RWPE1 (cell line): ENCODE measurements around the gene COMT.

ENCODE experiments used
- CTCF ChIA-PET: fragments of 350-600 bp; sonication (Branson Sonifier 250); formaldehyde crosslinking; extraction: SDS; loops from one replicate; lab custom pipeline; 2021; lab: Yijun Ruan, JAX
- POLR2A ChIA-PET: fragments of 400-600 bp; formaldehyde crosslinking; extraction: SDS; loops from one replicate; lab custom pipeline; 2020; ENCODE audit warnings: antibody characterized with exemption; ENCODE audit not compliant: low non-redundant PET; lab: Yijun Ruan, JAX
- DNase-seq: peaks from one replicate; pipeline ENCODE4 v3.0.0; 2012; ENCODE audit warnings: low spot score
- H3K27ac ChIP-seq: fragments of 450-650 bp; 2 replicates; pipeline ENCODE4 v1.5.1; 2017
- TF ChIP-seq, protein P1 (sequence below): fragments of 450-650 bp; conservative IDR thresholded peaks from 2 replicates; pipeline ENCODE4 v1.5.1; 2017; ENCODE audit warnings: low read depth, mild to moderate bottlenecking

The COMT gene

DNA sequence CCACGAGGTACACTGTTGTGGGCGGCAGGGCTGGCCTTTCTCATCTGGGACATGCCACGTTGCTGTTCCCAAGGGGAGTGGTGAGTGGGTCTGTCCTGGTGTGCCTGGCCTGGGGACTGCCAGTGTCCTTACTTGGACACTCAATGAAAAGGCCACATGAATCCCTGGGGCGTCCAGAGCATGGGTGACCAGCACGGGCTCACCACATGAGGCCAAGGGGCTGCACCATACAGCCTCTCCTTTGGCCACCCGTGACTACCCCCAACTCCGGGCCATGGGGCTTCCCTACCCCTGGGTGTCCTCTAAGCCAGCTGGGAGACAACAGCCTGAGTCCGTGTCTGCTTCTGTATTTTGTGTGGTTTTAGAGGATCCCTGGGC, 20.3 kb downstream of the COMT start:
- ChIA-PET CTCF (no interaction called here), POLR2A (no interaction called here)
- H3K27ac ChIP-seq = peak overlapping the region; percentile 78
- TF ChIP-seq, protein P1, sequence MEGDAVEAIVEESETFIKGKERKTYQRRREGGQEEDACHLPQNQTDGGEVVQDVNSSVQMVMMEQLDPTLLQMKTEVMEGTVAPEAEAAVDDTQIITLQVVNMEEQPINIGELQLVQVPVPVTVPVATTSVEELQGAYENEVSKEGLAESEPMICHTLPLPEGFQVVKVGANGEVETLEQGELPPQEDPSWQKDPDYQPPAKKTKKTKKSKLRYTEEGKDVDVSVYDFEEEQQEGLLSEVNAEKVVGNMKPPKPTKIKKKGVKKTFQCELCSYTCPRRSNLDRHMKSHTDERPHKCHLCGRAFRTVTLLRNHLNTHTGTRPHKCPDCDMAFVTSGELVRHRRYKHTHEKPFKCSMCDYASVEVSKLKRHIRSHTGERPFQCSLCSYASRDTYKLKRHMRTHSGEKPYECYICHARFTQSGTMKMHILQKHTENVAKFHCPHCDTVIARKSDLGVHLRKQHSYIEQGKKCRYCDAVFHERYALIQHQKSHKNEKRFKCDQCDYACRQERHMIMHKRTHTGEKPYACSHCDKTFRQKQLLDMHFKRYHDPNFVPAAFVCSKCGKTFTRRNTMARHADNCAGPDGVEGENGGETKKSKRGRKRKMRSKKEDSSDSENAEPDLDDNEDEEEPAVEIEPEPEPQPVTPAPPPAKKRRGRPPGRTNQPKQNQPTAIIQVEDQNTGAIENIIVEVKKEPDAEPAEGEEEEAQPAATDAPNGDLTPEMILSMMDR = no peak
- no peak for DNase-seq

DNA sequence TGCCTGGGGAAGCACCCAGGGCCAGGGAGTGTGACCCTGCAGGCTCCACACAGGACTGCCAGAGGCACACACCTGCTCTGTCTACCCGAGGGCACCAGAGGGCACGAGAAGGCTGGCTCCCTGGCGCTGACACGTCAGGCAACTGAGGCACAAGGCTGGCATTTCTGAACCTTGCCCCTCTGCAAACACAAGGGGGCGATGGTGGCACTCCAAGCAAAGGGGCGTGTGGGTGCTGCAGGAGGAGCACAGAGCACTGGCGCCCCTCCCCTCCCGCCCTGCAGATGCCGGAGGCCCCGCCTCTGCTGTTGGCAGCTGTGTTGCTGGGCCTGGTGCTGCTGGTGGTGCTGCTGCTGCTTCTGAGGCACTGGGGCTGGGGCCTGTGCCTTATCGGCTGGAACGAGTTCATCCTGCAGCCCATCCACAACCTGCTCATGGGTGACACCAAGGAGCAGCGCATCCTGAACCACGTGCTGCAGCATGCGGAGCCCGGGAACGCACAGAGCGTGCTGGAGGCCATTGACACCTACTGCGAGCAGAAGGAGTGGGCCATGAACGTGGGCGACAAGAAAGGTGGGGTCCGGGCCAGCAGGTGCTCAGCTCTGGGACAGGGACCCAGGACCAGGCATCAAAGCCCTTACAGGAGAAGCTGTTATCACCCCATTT, 20.8 kb downstream of the COMT start:
- H3K27ac ChIP-seq = peak overlapping the region; percentile 78
- TF ChIP-seq, protein P1 = peak; percentile 62
- ChIA-PET POLR2A (no interaction called here), CTCF (interaction anchor here (0.6 kb wide), 1 partner anchor 8 kb away, joined by 3 read pairs; no protein-coding TSS in a partner anchor)
- peak; percentile 71 for DNase-seq

DNA sequence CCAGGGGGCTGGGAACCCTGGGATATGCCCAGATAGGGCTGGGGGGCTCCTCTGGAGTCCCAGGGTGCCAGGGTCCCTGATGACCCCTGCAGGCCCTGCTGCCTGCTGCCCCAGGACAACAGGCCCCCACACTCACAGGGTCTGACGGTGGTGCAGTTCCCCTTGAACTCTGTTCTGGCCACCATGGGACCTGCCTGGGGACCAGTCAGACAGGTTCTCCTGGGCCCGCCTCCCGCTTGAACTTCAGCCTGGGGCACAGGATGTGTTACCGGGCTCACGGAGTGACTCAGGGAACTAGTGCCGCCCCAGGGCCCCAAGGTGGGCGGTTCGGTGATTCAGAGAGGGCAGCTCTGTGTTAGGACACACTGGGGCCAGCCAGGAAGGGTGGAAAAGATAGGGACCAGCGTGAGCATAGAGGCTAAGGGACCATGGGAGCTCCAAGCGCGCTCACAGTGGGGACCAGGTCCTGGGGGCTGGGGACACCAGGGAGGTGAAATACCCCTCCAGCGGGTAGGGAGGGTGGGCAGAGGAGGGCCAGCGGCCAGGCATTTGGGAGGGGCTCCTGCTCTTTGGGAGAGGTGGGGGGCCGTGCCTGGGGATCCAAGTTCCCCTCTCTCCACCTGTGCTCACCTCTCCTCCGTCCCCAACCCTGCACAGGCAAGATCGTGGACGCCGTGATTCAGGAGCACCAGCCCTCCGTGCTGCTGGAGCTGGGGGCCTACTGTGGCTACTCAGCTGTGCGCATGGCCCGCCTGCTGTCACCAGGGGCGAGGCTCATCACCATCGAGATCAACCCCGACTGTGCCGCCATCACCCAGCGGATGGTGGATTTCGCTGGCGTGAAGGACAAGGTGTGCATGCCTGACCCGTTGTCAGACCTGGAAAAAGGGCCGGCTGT, 21.6 kb downstream of the COMT start:
- CTCF ChIA-PET = interaction anchor here (0.6 kb wide), 1 partner anchor 9 kb away, joined by 3 read pairs; no protein-coding TSS in a partner anchor
- peak overlapping the region; percentile 78 for H3K27ac ChIP-seq
- POLR2A ChIA-PET = no interaction called here
- peak; percentile 90 for DNase-seq
- TF ChIP-seq, protein P1 = no peak

DNA sequence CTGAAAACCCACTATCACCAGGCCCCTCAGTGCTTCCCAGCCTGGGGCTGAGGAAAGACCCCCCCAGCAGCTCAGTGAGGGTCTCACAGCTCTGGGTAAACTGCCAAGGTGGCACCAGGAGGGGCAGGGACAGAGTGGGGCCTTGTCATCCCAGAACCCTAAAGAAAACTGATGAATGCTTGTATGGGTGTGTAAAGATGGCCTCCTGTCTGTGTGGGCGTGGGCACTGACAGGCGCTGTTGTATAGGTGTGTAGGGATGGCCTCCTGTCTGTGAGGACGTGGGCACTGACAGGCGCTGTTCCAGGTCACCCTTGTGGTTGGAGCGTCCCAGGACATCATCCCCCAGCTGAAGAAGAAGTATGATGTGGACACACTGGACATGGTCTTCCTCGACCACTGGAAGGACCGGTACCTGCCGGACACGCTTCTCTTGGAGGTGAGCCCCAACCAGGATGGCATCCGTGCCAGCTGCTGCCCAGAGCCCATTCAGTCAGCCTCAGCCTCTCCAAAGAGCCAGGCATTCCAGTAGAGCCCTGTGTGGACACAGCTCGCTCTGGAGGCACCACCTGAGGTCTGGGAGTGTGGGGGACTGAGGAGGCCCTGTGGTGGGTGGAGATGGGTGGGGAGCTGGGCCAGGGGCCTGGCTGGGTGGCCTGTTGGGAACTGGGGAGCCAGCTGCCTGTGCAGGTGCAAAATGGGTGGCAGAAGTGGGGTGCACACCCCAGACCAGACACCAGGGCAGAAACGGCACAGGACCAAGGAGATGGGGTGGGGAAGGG, 22.5 kb downstream of the COMT start:
- H3K27ac ChIP-seq = peak overlapping the region; percentile 78
- TF ChIP-seq, protein P1 = no peak
- POLR2A ChIA-PET = no interaction called here
- no peak for DNase-seq
- CTCF ChIA-PET = no interaction called here

DNA sequence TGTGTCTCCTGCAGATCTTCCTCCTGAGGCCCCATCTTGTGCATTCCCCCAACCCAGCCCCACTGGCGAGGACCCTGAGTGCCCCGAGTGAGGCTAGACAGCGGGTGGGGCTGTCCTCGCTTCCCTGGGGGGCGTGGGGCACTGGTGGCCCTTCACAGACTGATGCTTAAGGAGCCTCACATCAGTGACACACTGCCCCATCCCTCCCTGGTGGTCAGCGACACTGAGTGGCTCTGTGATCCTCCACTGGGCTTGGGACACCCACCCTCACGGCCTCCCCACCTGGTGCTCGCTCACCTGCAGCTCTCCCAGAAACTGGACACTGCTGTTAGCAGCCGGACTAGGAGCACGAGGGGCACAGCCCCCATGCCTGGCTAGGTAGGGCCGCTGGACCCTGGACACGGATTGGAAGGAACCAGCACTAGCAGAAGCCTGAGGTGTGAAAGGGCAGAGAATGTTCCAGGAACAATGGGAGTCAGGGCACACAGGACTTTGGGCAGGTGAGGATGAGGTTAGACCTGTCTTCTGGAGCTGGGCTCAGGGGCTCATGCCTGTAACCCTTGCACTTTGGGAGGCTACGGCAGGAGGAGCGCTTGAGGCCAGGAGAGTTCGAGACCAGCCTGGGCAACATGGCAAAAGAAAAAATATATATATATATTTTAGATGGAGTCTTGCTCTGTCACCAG, 23.3 kb downstream of the COMT start:
- H3K27ac ChIP-seq = peak overlapping the region; percentile 78
- TF ChIP-seq, protein P1 = no peak
- POLR2A ChIA-PET = no interaction called here
- CTCF ChIA-PET = interaction anchor here (0.9 kb wide), 1 partner anchor 48 kb away, joined by 3 read pairs; no protein-coding TSS in a partner anchor
- no peak for DNase-seq
